EL (cell line): ENCODE measurements around the gene SPATA6.
"Not testable (repeated sequence)": the region's sequence is repeated elsewhere in the genome, so short reads cannot be mapped to it uniquely, and the experiment has no call there.

Source experiments
- DNase-seq: peaks from one replicate; pipeline ENCODE4 v3.0.0-alpha.2; 2016

The SPATA6 gene

GRCh38 chr1:48450505-48450904 is 21.5 kb downstream of the SPATA6 start:
- DNase-seq, result no peak

- no peak for DNase-seq
Observed at GRCh38 chr1:48448932-48449331, 23.1 kb downstream of the SPATA6 start.

GRCh38 chr1:48444186-48444585 is 27.8 kb downstream of the SPATA6 start:
- DNase-seq, result not testable (repeated sequence)

- DNase-seq, result no peak
Observed at GRCh38 chr1:48442864-48443619, 29.0 kb downstream of the SPATA6 start.

GRCh38 chr1:48440786-48441185 is 31.2 kb downstream of the SPATA6 start:
- DNase-seq, result not testable (repeated sequence)

GRCh38 chr1:48439380-48439779 is 32.6 kb downstream of the SPATA6 start:
- DNase-seq, result no peak

GRCh38 chr1:48437379-48437778 is 34.6 kb downstream of the SPATA6 start:
- not testable (repeated sequence) for DNase-seq

- not testable (repeated sequence) for DNase-seq
Observed at GRCh38 chr1:48435312-48436002, 36.5 kb downstream of the SPATA6 start.

GRCh38 chr1:48430832-48431231 is 41.2 kb downstream of the SPATA6 start:
- DNase-seq, result no peak

- no peak for DNase-seq
Observed at GRCh38 chr1:48422009-48422408, 50.0 kb downstream of the SPATA6 start.

GRCh38 chr1:48418742-48419141 is 53.3 kb downstream of the SPATA6 start:
- no peak for DNase-seq

- DNase-seq, result no peak
Observed at GRCh38 chr1:48415050-48415449, 57.0 kb downstream of the SPATA6 start.

GRCh38 chr1:48414264-48414663 is 57.7 kb downstream of the SPATA6 start:
- no peak for DNase-seq

GRCh38 chr1:48405940-48406339 is 66.1 kb downstream of the SPATA6 start:
- no peak for DNase-seq

GRCh38 chr1:48405400-48405799 is 66.6 kb downstream of the SPATA6 start:
- no peak for DNase-seq

- DNase-seq, result no peak
Observed at GRCh38 chr1:48402599-48402998, 69.4 kb downstream of the SPATA6 start.

- no peak for DNase-seq
Observed at GRCh38 chr1:48396208-48396607, 75.8 kb downstream of the SPATA6 start.

- DNase-seq, result no peak
Observed at GRCh38 chr1:48391926-48392325, 80.1 kb downstream of the SPATA6 start.

- DNase-seq, result no peak
Observed at GRCh38 chr1:48387409-48387808, 84.6 kb downstream of the SPATA6 start.

GRCh38 chr1:48374785-48375184 is 97.2 kb downstream of the SPATA6 start:
- DNase-seq, result no peak

- DNase-seq, result no peak
Observed at GRCh38 chr1:48371598-48371997, 100.4 kb downstream of the SPATA6 start.

- DNase-seq, result no peak
Observed at GRCh38 chr1:48362901-48363300, 109.1 kb downstream of the SPATA6 start.

- no peak for DNase-seq
Observed at GRCh38 chr1:48356901-48357300, 115.1 kb downstream of the SPATA6 start.

- DNase-seq, result no peak
Observed at GRCh38 chr1:48344373-48344772, 127.6 kb downstream of the SPATA6 start.

- peak; percentile 3 for DNase-seq
Observed at GRCh38 chr1:48341221-48341620, 130.8 kb downstream of the SPATA6 start.
